ENCODE measurements around the gene TRAPPC4. TPM values are rescaled to one million over a fixed set of nuclear protein-coding genes. Genes with fewer than 3 reads are reported as not detected.
A peak's percentile ranks its signal among the peaks of the same experiment; 100 is the strongest.

TRAPPC4 gene
- total RNA-seq, 1 donor from 2014 or later = 72.6 TPM

GRCh38 chr11:119044708-119045107, 26.1 kb downstream of the TRAPPC4 start:
- Histone ChIP-seq H3K27me3 (ENCODE audit: control insufficient read depth, insufficient read depth, low read length) (no peaks in the 10 kb centered on the region), H3K36me3 (ENCODE audit: control insufficient read depth, insufficient read depth, low read length) (peaks cover 10% of the 10 kb centered on the region), H3K4me3 (ENCODE audit: low read depth, low read length) (no peak overlapping the region)
- TF ChIP-seq CTCF (IDR thresholded peaks at IDR 0.05; ENCODE audit: insufficient read depth, low read length, poor library complexity, severe bottlenecking) = peak; percentile 15
- no peak for DNase-seq (ENCODE audit: low read depth)

GRCh38 chr11:119046489-119046888, 27.9 kb downstream of the TRAPPC4 start:
- no peak for TF ChIP-seq CTCF (IDR thresholded peaks at IDR 0.05; ENCODE audit: insufficient read depth, low read length, poor library complexity, severe bottlenecking)
- Histone ChIP-seq H3K4me3 (ENCODE audit: low read depth, low read length) (no peak overlapping the region), H3K36me3 (ENCODE audit: control insufficient read depth, insufficient read depth, low read length) (peaks cover 10% of the 10 kb centered on the region), H3K27me3 (ENCODE audit: control insufficient read depth, insufficient read depth, low read length) (no peaks in the 10 kb centered on the region)
- no peak for DNase-seq (ENCODE audit: low read depth)

- no peak for TF ChIP-seq CTCF (IDR thresholded peaks at IDR 0.05; ENCODE audit: insufficient read depth, low read length, poor library complexity, severe bottlenecking)
- DNase-seq (ENCODE audit: low read depth) = no peak
- Histone ChIP-seq H3K36me3 (ENCODE audit: control insufficient read depth, insufficient read depth, low read length) (peaks cover 11% of the 10 kb centered on the region), H3K27me3 (ENCODE audit: control insufficient read depth, insufficient read depth, low read length) (no peaks in the 10 kb centered on the region), H3K4me3 (ENCODE audit: low read depth, low read length) (no peak overlapping the region)
These were observed 28.6 kb downstream of the TRAPPC4 start for GRCh38 chr11:119047205-119047604.

GRCh38 chr11:119048644-119049043, 30.1 kb downstream of the TRAPPC4 start:
- peaks cover 11% of the 10 kb centered on the region for H3K36me3 ChIP-seq (ENCODE audit: control insufficient read depth, insufficient read depth, low read length)
- DNase-seq (ENCODE audit: low read depth) = no peak
- no peaks in the 10 kb centered on the region for H3K27me3 ChIP-seq (ENCODE audit: control insufficient read depth, insufficient read depth, low read length)
- TF ChIP-seq CTCF (IDR thresholded peaks at IDR 0.05; ENCODE audit: insufficient read depth, low read length, poor library complexity, severe bottlenecking) = no peak
- no peak overlapping the region for H3K4me3 ChIP-seq (ENCODE audit: low read depth, low read length)

- H3K27me3 ChIP-seq (ENCODE audit: control insufficient read depth, insufficient read depth, low read length) = no peaks in the 10 kb centered on the region
- no peak overlapping the region for H3K4me3 ChIP-seq (ENCODE audit: low read depth, low read length)
- no peak for TF ChIP-seq CTCF (IDR thresholded peaks at IDR 0.05; ENCODE audit: insufficient read depth, low read length, poor library complexity, severe bottlenecking)
- peaks cover 11% of the 10 kb centered on the region for H3K36me3 ChIP-seq (ENCODE audit: control insufficient read depth, insufficient read depth, low read length)
- no peak for DNase-seq (ENCODE audit: low read depth)
These were observed 30.5 kb downstream of the TRAPPC4 start for GRCh38 chr11:119049081-119049480.

- TF ChIP-seq CTCF (IDR thresholded peaks at IDR 0.05; ENCODE audit: insufficient read depth, low read length, poor library complexity, severe bottlenecking) = no peak
- H3K27me3 ChIP-seq (ENCODE audit: control insufficient read depth, insufficient read depth, low read length) = no peaks in the 10 kb centered on the region
These were observed 33.0 kb downstream of the TRAPPC4 start for GRCh38 chr11:119051440-119052162.

More at GRCh38 chr11:119051440-119052162, 33.0 kb downstream of the TRAPPC4 start:
- no peak for DNase-seq (ENCODE audit: low read depth)
- H3K36me3 ChIP-seq (ENCODE audit: control insufficient read depth, insufficient read depth, low read length) = peaks cover 7% of the 10 kb centered on the region
- no peak overlapping the region for H3K4me3 ChIP-seq (ENCODE audit: low read depth, low read length)

Measured in kidney epithelial cell (primary cell).